Neural progenitor cell (in vitro differentiated cells): Measurements from ENCODE around the gene APBA3.

Source experiments
- CTCF ChIP-seq: fragments of 200-600 bp; sonication (generic); IDR thresholded peaks from 2 replicates; pipeline ENCODE4 v1.5.1; 2017; ENCODE audit warnings: antibody characterized with exemption, mild to moderate bottlenecking
- EZH2 ChIP-seq: fragments of 200-600 bp; sonication (generic); IDR thresholded peaks from 2 replicates; pipeline ENCODE4 v1.6.1; 2017; ENCODE audit warnings: antibody characterized with exemption, mild to moderate bottlenecking, moderate library complexity
- EZH2phosphoT487 ChIP-seq: fragments of 200-600 bp; sonication (generic); IDR thresholded peaks from 2 replicates; pipeline ENCODE4 v1.6.1; 2017; ENCODE audit warnings: antibody characterized with exemption

GRCh38 chr19:3736106-3736724 lies 25.3 kb downstream of the APBA3 start:
- TF ChIP-seq CTCF = no peak
- no peak for TF ChIP-seq EZH2
- TF ChIP-seq EZH2phosphoT487 = no peak
